ENCODE measurements around the gene CAT.

The CAT gene

GRCh38 chr11:34499719-34500500 lies 61.2 kb downstream of the CAT start:
- no peak for DNase-seq

- no peak for DNase-seq
Measured at GRCh38 chr11:34501500-34501899, 62.8 kb downstream of the CAT start.

- DNase-seq, result no peak
Measured at GRCh38 chr11:34501949-34502348, 63.2 kb downstream of the CAT start.

GRCh38 chr11:34502949-34503348 lies 64.2 kb downstream of the CAT start:
- DNase-seq, result no peak

- DNase-seq, result no peak
Measured at GRCh38 chr11:34505874-34506273, 67.1 kb downstream of the CAT start.

- no peak for DNase-seq
Measured at GRCh38 chr11:34507156-34507555, 68.4 kb downstream of the CAT start.

GRCh38 chr11:34507610-34508009 lies 68.9 kb downstream of the CAT start:
- DNase-seq, result no peak

GRCh38 chr11:34508524-34508923 lies 69.8 kb downstream of the CAT start:
- no peak for DNase-seq

GRCh38 chr11:34509336-34509876 lies 70.7 kb downstream of the CAT start:
- no peak for DNase-seq

- no peak for DNase-seq
Measured at GRCh38 chr11:34510218-34510617, 71.5 kb downstream of the CAT start.

GRCh38 chr11:34510673-34511072 lies 71.9 kb downstream of the CAT start:
- no peak for DNase-seq

GRCh38 chr11:34512840-34513681 lies 74.3 kb downstream of the CAT start:
- DNase-seq, result peak; percentile 13

GRCh38 chr11:34513682-34514449 lies 75.1 kb downstream of the CAT start, which contains the start of gene ELF5:
Gene ELF5 (minus strand): TSS chr11:34513794. CDS start chr11:34505749, 8,045 bp downstream.
- DNase-seq, result no peak

GRCh38 chr11:34514597-34514996 lies 75.9 kb downstream of the CAT start:
- DNase-seq, result no peak

- no peak for DNase-seq
Measured at GRCh38 chr11:34516247-34517040, 77.7 kb downstream of the CAT start.

- DNase-seq, result no peak
Measured at GRCh38 chr11:34519595-34520235, 81.0 kb downstream of the CAT start.

GRCh38 chr11:34521265-34521664 lies 82.5 kb downstream of the CAT start:
- DNase-seq, result no peak

Data from effector CD8-positive, alpha-beta T cell (primary cell).